GM19452 (cell line): ENCODE data around the gene ATP5ME.
"Not testable (repeated sequence)": the region's sequence is repeated elsewhere in the genome, so short reads cannot be mapped to it uniquely, and the experiment has no call there.

ENCODE experiments used
- ATAC-seq: cut with Tn5 transposase; IDR thresholded peaks from one replicate; pipeline ENCODE4 v1.9.1; 2021; ENCODE audit not compliant: unreplicated experiment

Gene ATP5ME

DNA sequence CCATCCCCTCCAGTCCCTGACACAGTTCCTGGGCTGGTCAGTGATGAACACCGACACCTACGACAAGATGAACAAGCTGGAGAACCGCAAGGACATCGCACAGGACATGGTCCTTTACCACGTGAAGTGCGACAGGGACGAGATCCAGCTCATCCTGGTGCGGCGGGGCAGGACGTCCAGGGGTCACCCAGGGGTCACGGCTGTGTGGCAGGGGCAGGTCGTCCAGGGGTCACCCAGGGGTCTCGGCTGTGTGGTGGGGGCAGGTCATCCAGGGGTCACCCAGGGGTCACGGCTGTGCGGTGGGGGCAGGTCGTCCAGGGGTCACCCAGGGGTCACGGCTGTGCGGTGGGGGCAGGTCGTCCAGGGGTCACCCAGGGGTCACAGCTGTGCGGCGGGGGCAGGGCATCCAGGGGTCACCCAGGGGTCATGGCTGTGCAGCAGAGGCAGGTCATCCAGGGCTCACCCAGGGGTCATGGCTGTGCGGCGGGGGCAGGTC, 16.7 kb downstream of the ATP5ME start:
- no peak for ATAC-seq

- no peak for ATAC-seq
These were observed 17.4 kb downstream of the ATP5ME start for GRCh38 chr4:656436-657337.

- ATAC-seq = no peak
These were observed 18.5 kb downstream of the ATP5ME start for GRCh38 chr4:655464-656151.

- no peak for ATAC-seq
These were observed 19.1 kb downstream of the ATP5ME start for GRCh38 chr4:654871-655463.

DNA sequence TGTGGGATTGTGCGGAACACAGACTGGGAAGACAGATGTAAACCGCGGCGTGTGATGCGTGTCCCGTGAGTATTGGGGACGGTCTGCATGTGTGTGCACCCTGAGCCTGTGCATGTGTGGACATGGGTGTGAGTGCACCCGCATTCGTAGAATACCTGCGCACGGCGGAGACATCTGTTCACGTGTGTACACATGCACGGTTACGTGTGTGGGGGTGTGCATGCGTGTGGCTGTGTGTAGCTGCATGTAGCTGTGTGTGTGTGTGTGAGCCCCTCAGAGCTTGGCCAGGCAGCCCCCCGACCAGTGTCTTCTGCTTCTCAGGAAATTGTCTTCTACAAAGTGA, 19.6 kb downstream of the ATP5ME start:
- no peak for ATAC-seq

- ATAC-seq = no peak
These were observed 20.1 kb downstream of the ATP5ME start for GRCh38 chr4:653831-654502.

DNA sequence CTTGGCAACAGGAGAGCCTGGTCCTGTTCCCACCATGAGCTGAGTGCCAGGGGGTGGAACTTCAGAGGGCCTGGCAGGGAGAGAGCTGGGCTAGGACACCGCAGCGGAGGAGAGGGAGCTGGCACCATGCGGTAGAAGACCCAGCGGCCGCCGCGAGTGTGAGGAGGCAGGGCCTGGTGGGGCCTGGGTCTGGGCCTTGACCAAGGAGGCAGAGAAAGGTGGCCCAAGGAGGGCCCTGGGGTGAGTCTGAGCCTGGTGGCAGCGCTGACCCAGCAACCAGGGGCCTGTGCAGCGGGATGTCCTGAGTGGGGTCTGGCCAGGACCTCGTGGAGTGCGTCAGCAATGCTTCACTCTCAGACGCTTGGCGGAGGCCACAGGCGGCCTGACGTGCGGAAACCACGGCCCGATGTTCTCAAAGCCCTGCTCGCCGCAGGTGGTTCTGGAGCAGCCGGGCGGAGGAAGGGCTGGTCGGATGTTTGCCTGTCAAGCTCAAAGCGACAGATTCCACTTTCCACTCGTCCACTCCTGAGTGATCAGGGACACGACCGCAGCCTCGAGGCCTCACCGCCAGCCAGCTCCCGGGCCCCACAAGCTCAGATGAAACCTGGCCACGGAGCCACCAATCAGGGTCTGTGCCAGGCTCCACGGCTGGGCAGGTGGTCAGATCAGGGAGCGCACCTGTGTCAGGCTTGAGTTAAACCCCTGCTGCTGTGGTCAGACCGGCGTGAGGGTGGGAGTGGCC, 20.8 kb downstream of the ATP5ME start:
- ATAC-seq = no peak

DNA sequence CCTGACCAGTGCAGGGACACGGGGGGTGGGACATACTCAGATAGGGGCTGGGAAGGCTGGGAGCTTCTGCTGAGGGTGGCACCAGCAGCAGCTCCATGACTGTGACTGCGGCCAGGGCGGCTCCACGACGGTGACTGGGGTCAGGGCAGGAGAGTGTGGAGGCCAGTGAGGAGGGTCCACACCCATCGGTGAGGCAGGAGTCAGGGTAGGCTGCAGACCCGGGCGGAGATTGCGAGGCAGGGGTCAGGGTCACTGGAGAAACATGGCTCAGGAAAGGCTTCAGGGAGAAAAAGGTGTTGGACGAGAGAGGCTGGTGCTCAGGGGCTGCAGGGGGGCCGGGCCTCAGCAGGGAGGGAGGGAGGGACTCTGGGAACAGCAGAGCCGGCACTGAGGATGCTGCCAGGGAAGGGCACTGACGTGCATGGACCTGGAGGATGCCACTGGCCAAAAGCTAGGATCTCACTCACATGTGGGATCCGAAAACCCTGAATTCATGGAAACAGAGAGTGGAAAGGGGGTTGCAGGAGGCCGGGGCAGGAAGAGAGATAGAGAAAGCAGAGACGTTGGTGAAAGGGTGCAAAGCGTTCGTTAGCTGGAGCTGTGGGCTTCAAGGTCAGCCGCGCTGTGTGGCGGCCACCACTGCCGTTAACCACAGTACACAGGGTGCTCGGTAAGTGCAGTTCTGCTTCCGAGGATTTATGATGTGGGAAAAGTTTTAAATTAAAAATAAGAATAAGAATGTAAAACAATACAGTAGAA, 22.0 kb downstream of the ATP5ME start:
- no peak for ATAC-seq

DNA sequence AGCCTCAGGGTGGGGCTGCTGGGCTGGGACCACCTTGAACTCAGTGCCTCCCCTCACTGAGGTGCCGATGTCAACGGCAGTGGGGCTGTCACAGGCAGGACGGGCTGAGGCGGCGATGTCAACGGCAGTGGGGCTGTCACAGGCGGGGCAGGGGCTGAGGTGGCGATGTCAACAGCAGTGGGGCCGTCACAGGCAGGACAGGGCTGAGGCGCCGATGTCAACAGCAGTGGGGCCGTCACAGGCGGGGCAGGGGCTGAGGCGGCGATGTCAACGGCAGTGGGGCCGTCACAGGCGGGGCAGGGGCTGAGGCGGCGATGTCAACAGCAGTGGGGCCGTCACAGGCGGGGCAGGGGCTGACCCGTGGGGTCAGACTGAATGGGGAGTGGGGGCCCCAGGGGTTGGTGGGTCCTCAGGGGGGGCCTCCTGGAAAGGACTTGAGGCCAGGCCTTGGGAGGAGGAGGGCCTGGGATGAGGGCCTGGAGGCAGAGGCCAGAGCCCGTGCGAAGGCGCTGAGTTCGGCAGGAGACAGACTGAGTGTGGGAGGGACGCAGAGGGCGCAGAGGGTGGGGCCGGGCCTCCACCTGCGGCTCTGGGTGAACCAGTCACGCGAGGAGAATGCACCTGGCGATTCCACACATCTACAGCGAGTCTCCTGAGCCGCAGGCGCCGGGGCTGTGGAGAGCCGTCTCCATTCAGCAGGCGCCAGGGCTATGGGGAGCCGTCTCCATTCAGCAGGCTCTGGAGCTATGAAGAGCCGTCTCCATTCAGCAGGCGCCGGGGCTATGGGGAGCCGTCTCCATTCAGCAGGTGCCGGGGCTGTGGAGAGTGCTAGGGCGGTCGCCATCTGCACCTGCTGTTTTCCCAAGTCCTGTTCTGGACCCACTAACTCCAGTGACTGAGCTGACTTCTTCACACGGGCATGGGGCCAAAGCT, 22.9 kb downstream of the ATP5ME start:
- ATAC-seq = no peak

GRCh38 chr4:650461-650860, 23.6 kb downstream of the ATP5ME start:
- ATAC-seq = no peak

DNA sequence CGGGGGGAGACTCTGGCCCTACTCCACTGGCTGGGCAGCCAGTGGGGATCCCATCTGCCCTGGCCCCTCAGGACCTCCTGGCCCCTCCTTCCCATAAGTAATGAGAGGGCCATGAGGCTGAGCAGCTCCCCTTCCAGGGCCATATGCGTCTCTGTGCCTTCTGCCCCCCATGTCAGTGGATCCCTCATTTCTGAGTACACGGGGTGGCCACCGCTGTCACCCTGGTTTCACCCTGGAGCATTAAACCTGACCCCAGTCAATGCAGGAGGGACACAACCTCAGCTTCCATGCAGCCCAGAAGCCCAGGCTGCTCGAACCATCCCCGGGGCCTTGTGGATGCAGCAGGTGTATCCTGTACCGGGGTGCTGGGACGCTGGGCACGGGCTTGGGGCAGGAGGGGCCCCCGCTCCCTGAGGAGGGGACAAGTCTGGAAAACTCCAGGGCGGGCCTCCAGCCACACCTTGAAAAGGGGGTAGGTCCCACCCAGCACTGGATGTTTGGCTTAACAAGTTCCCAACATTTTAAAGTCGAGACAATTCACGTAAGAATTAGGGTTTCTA, 24.2 kb downstream of the ATP5ME start:
- no peak for ATAC-seq

GRCh38 chr4:649293-649625, 24.8 kb downstream of the ATP5ME start:
- ATAC-seq = no peak

GRCh38 chr4:648579-649292, 25.3 kb downstream of the ATP5ME start:
- no peak for ATAC-seq

GRCh38 chr4:647481-647880, 26.6 kb downstream of the ATP5ME start:
- no peak for ATAC-seq

DNA sequence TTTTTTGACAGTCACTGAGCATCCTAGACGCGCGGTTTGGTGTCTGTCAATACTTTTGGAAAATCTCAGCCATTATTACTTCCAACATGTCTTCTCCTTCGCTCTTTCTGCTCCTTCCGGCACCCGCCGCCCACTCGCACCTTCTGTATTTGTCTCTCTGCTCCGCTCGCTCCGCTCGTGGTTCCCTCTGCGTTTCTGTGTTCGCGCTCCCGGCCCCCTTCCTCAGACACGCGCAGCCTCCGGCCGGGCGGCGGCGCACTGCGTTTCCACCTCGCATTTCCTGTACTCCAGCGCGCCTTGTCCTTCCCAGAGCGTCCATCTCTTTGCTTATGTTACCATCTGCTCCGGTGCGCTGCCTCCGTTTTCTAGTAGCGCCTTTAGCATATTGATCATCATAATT, 27.6 kb downstream of the ATP5ME start:
- ATAC-seq = no peak

DNA sequence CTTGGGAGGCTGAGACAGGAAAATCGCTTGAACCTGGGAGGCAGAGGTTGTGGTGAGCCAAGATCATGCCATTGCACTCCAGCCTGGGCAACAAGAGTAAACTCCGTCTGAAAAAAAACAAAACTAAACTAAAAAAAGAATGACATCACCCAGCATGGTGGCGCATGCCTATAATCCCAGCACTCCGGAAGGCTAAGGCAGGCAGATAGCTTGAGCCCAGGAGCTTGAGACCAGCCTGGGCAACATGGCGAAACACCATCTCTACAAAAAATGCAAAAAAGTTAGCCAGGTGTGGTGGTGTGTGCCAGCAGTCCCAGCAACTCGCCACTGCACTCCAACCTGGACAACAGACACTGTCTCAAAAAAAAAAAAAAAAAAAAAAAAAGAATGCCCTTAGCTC, 31.7 kb downstream of the ATP5ME start:
- ATAC-seq = not testable (repeated sequence)

- ATAC-seq = no peak
These were observed 36.4 kb downstream of the ATP5ME start for GRCh38 chr4:637536-638280.
